NCI-H2171 (cell line): Measurements from ENCODE around the gene HOXA11.

Source experiments
- DNase-seq: peaks from one replicate; lab custom pipeline; 2025; lab: John Stamatoyannopoulos, UW

The HOXA11 gene

DNA sequence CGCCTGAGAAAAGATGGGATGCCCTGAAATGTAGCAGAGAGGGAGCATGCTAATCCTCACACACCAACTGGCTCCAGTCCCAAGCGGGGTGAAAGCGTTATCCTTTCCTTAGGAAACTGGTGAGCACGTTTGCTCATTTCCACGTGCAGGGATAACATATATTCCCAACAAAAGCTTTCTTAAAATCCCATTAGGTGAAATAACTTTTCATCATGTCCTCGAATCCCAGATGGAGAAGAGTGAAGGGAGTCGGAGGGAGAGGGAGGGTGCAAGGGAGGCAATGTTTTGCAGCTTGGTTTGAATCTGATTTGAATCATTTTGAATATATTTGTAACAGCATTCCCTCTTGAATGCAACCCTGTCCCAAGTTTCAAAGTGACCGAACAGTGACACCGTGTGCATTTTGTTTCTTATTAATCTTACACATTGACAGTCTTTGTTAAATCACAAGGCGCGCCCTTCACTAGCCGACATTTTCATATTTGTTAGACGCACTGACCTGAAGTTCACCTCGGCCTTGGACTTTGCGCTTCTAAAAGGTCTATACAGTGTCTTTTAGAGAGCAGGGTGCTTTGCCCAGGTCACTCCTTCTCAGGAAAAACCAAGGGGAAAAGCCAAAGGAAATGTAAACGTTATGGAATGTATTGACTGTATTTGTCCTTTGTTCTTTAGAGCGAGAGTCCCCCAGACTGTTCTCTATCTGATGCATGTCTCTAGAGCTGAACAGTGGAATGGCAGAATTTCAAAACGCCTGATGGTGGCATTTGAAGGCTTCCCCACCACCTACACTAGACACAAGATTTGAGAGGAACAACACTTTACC is 51.4 kb downstream of the HOXA11 start:
- DNase-seq = no peak

DNA sequence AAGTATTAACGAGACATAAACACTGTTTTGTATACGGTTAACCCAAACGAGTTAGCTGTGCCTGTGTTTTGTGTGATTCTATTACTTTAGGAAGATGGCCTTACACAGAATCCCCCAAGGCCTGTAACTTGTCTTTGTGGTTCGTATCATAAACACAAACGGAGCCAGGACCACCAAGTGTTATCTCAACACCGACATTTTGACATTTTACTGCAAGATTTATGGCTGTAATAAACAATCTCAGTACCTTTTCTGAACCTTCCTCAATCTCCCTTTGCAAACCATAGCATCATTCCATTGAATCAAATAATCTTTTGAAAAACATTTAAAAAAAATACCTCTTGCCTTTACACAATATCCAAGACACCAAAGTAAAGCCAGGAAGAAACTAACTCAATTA is 52.1 kb downstream of the HOXA11 start:
- no peak for DNase-seq

GRCh38 chr7:27132214-27132613 is 52.8 kb downstream of the HOXA11 start:
- no peak for DNase-seq

GRCh38 chr7:27131390-27131819 is 53.6 kb downstream of the HOXA11 start:
- no peak for DNase-seq
